ENCODE results near the gene PRAMEF17. TPM values are rescaled to one million over a fixed set of nuclear protein-coding genes. Genes with fewer than 3 reads are reported as not detected.

PRAMEF17 gene, protein sequence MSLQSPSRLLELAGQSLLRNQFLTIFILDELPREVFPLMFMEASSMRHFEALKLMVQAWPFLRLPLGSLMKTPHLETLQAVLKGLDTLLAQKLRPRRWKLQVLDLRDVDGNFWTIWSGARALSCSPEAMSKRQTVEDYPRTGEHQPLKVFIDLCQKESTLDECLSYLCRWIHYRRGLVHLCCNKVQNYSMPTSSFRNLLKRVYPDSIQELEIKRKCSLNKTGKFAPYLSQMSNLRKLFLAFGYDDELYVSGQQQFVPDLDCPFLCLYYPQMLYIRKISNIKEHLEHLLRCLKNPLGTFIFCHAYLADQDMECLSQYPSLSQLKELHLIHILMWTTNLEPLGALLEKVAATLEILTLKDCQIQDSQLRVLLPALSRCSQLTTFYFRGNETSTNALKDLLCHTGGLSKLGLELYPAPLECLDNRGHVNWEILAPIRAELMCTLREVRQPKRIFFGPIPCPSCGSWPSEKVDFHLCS
- total RNA-seq (2022; extraction: Qiagen RNA extraction; ENCODE audit: low read depth): not detected in 5 replicates

DNA sequence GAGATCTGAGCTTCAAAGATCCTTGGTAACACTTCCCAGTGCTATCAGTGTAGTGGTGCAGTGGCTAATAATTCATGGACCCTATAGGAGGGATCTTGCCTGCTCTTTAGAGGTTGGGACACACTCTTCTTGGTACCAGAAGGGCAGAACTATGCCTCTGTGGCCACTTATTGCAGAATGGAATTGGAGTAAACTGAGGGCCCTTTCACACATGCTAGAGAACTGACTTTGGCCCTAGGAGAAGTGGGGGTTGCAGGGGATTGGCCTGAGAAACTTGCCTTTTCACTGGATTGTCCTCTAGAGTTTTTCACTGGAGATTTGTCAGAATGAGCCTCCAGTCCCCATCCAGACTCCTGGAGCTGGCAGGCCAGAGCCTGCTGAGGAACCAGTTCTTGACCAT, at the start of gene PRAMEF17:
TSS of gene PRAMEF17 (plus strand) at position 301 of the 400 bp plus-strand sequence. CDS start at position 327, 26 bp downstream.

DNA sequence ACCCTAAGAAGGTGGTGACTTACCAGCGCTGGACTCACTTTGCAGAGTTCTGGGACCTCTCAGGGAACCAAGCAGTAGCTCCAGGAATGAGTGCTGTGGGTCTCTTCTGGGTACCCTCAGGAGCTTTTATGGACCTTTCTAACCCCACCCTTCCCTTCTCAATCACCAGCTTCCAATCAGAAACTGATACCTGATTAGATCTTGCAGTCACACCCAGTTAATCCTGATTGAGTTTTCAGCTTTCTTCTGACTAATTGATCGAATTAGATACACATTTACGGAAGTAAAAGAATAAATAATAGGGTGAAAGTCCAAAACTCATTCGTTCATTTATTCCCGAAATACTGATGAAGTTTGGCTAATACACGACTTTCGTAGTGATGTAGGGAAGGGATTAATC, 42.4 kb upstream of the PRAMEF17 start, which contains the start of gene PRAMEF14:
TSS of gene PRAMEF14 (minus strand) at position 101 of the 400 bp plus-strand sequence. CDS start 1,820 bp downstream, outside the sequence.

DNA sequence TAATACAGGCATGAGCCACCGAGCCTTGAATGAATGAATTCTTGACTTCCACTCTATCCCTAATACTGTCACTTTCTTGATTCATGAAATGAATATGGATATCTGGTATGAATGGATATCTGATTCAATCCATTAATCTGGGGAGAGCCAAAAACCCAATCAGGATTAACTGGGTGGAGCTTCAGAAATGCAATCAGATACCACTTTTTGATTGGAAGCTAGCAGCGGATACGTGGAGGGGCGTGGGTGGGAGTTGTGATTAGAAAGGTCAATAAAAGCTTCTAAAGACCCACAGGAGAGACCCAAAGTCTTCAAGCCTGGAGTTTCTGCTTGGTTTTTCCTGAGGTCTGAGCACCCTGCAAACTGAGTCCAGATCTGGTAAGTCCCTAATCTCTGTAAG, 20.7 kb downstream of the PRAMEF17 start, which contains the start of gene PRAMEF20:
TSS of gene PRAMEF20 (plus strand) at position 301 of the 400 bp plus-strand sequence. CDS start 5,905 bp downstream, outside the sequence.

Other genes starting within 250 kb of the PRAMEF17 start
- not detected in 5 replicates for gene PRAMEF26, start 233.6 kb upstream of the PRAMEF17 start, total RNA-seq (2022; extraction: Qiagen RNA extraction; ENCODE audit: low read depth)
- not detected in 5 replicates for gene HNRNPCL4, start 224.0 kb upstream of the PRAMEF17 start, total RNA-seq (2022; extraction: Qiagen RNA extraction; ENCODE audit: low read depth)
- not detected in 5 replicates for gene PRAMEF9, start 217.8 kb upstream of the PRAMEF17 start, total RNA-seq (2022; extraction: Qiagen RNA extraction; ENCODE audit: low read depth)
- not detected in 5 replicates for gene PRAMEF13, start 188.2 kb upstream of the PRAMEF17 start, total RNA-seq (2022; extraction: Qiagen RNA extraction; ENCODE audit: low read depth)
- not detected in 5 replicates for gene PRAMEF18, start 163.5 kb upstream of the PRAMEF17 start, total RNA-seq (2022; extraction: Qiagen RNA extraction; ENCODE audit: low read depth)
- not detected in 5 replicates for gene PRAMEF5, start 135.4 kb upstream of the PRAMEF17 start, total RNA-seq (2022; extraction: Qiagen RNA extraction; ENCODE audit: low read depth)
- gene PRAMEF8, start 104.5 kb upstream of the PRAMEF17 start, total RNA-seq (2022; extraction: Qiagen RNA extraction; ENCODE audit: low read depth): 0.13 TPM in 1 of 5 replicates, not detected in the others
- gene PRAMEF33, start 86.1 kb upstream of the PRAMEF17 start, total RNA-seq (2022; extraction: Qiagen RNA extraction; ENCODE audit: low read depth): not detected in 5 replicates
- not detected in 5 replicates for gene PRAMEF15, start 74.1 kb upstream of the PRAMEF17 start, total RNA-seq (2022; extraction: Qiagen RNA extraction; ENCODE audit: low read depth)
- gene PRAMEF14, start 42.5 kb upstream of the PRAMEF17 start, total RNA-seq (2022; extraction: Qiagen RNA extraction; ENCODE audit: low read depth): not detected in 5 replicates
- gene PRAMEF19, start 17.7 kb upstream of the PRAMEF17 start, total RNA-seq (2022; extraction: Qiagen RNA extraction; ENCODE audit: low read depth): not detected in 5 replicates
- gene PRAMEF20, start 20.8 kb downstream of the PRAMEF17 start, total RNA-seq (2022; extraction: Qiagen RNA extraction; ENCODE audit: low read depth): not detected in 5 replicates
- gene LRRC38, start 124.4 kb downstream of the PRAMEF17 start, total RNA-seq (2022; extraction: Qiagen RNA extraction; ENCODE audit: low read depth): 0.11 TPM in 1 of 5 replicates, not detected in the others
- not detected in 5 replicates for gene PDPN, start 194.2 kb downstream of the PRAMEF17 start, total RNA-seq (2022; extraction: Qiagen RNA extraction; ENCODE audit: low read depth)